Neural progenitor cell (in vitro differentiated cells): Measurements from ENCODE around the gene IGF1. TPM values are rescaled to one million over a fixed set of nuclear protein-coding genes. Genes with fewer than 3 reads are reported as not detected.

Experiments
- DNase-seq: peaks from one replicate; pipeline ENCODE4 v3.0.0-alpha.2; 2016; ENCODE audit warnings: low spot score
- H2AFZ ChIP-seq: fragments of 200-600 bp; sonication (generic); replicated peaks from 2 replicates; pipeline ENCODE4 v1.6.1; 2016; ENCODE audit warnings: antibody characterized with exemption
- H3F3A ChIP-seq: fragments of 200-600 bp; sonication (generic); 2 replicates; pipeline ENCODE4 v1.6.1; 2016; ENCODE audit warnings: antibody characterized with exemption, low read depth
- H3K27ac ChIP-seq: fragments of 200-600 bp; sonication (generic); 2 replicates; pipeline ENCODE4 v1.5.1; 2016; ENCODE audit warnings: mild to moderate bottlenecking
- H3K27me3 ChIP-seq: fragments of 200-600 bp; sonication (generic); 2 replicates; pipeline ENCODE4 v1.6.1; 2016; ENCODE audit warnings: mild to moderate bottlenecking, moderate library complexity
- H3K36me3 ChIP-seq: fragments of 200-600 bp; sonication (generic); 2 replicates; pipeline ENCODE4 v1.5.1; 2016
- H3K4me1 ChIP-seq: fragments of 200-600 bp; sonication (generic); 2 replicates; pipeline ENCODE4 v1.6.1; 2016; ENCODE audit warnings: mixed run types
- H3K4me2 ChIP-seq: fragments of 200-600 bp; sonication (generic); 2 replicates; pipeline ENCODE4 v1.6.1; 2016
- H3K4me3 ChIP-seq: fragments of 200-600 bp; sonication (generic); 2 replicates; pipeline ENCODE4 v1.5.1; 2016
- H3K79me2 ChIP-seq: fragments of 200-600 bp; sonication (generic); 2 replicates; pipeline ENCODE4 v1.6.1; 2016; ENCODE audit warnings: low read depth
- H3K9ac ChIP-seq: fragments of 200-600 bp; sonication (generic); 2 replicates; pipeline ENCODE4 v1.6.1; 2016
- H3K9me3 ChIP-seq: fragments of 200-600 bp; sonication (generic); 2 replicates; pipeline ENCODE4 v1.5.1; 2016; ENCODE audit warnings: low read depth
- H4K20me1 ChIP-seq: fragments of 200-600 bp; sonication (generic); 2 replicates; pipeline ENCODE4 v1.6.1; 2016; ENCODE audit warnings: low read depth
- H3K27ac Mint-ChIP-seq: 3 replicates; pipeline ENCODE4 v1.8.0; 2021; ENCODE audit warnings: mixed read lengths
- H3K27me3 Mint-ChIP-seq: 2 replicates; pipeline ENCODE4 v1.8.0; 2022; ENCODE audit warnings: low read depth, mild to moderate bottlenecking, inconsistent platforms, moderate library complexity, mixed read lengths; ENCODE audit not compliant: insufficient read depth
- H3K36me3 Mint-ChIP-seq: 3 replicates; pipeline ENCODE4 v1.8.0; 2021; ENCODE audit warnings: mixed read lengths
- H3K4me1 Mint-ChIP-seq: 3 replicates; pipeline ENCODE4 v1.8.0; 2021; ENCODE audit warnings: mixed read lengths
- H3K4me3 Mint-ChIP-seq: 3 replicates; pipeline ENCODE4 v1.8.0; 2021; ENCODE audit warnings: mild to moderate bottlenecking, moderate library complexity, mixed read lengths
- H3K9me3 Mint-ChIP-seq: 3 replicates; pipeline ENCODE4 v1.8.0; 2020; ENCODE audit warnings: mixed read lengths
- EZH2 ChIP-seq: fragments of 200-600 bp; sonication (generic); IDR thresholded peaks from 2 replicates; pipeline ENCODE4 v1.6.1; 2017; ENCODE audit warnings: antibody characterized with exemption, mild to moderate bottlenecking, moderate library complexity
- EZH2phosphoT487 ChIP-seq: fragments of 200-600 bp; sonication (generic); IDR thresholded peaks from 2 replicates; pipeline ENCODE4 v1.6.1; 2017; ENCODE audit warnings: antibody characterized with exemption
- total RNA-seq: library from RNA; depleted of rRNA; stranded (reverse); fragments of >200 nt; gene quantifications from 2 replicates; pipeline ENCODE4 v1.2.3, GENCODE V29; 2015; ENCODE audit warnings: low replicate concordance
- TF ChIP-seq, protein P1 (sequence below): fragments of 200-600 bp; sonication (generic); IDR thresholded peaks from 2 replicates; pipeline ENCODE4 v1.5.1; 2017; ENCODE audit warnings: antibody characterized with exemption, mild to moderate bottlenecking

The IGF1 gene
- total RNA-seq, 1 donor from 2014 or later = not detected

DNA sequence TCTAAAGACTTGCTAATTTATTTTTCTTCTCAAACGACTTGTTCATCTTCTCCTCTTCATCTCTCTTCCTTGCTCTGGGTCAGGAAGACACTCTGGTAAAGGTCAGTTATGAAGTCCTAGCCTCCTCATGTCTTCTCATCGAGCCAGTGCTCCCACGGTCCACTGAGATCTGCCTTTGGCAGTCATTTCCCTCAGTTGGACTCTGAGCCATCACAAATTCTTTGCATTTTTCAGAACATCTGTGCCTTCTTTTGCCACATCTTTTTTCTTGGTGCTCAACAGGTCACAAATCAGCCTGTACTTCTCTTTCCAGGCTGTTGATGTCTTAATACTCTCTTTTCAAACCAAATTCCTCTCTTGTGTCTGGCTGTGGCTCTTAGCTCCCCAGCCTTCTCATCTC is 49.7 kb downstream of the IGF1 start:
- H3K9me3 Mint-ChIP-seq = no peaks in the 10 kb centered on the region
- H4K20me1 ChIP-seq = no peaks in the 10 kb centered on the region

DNA sequence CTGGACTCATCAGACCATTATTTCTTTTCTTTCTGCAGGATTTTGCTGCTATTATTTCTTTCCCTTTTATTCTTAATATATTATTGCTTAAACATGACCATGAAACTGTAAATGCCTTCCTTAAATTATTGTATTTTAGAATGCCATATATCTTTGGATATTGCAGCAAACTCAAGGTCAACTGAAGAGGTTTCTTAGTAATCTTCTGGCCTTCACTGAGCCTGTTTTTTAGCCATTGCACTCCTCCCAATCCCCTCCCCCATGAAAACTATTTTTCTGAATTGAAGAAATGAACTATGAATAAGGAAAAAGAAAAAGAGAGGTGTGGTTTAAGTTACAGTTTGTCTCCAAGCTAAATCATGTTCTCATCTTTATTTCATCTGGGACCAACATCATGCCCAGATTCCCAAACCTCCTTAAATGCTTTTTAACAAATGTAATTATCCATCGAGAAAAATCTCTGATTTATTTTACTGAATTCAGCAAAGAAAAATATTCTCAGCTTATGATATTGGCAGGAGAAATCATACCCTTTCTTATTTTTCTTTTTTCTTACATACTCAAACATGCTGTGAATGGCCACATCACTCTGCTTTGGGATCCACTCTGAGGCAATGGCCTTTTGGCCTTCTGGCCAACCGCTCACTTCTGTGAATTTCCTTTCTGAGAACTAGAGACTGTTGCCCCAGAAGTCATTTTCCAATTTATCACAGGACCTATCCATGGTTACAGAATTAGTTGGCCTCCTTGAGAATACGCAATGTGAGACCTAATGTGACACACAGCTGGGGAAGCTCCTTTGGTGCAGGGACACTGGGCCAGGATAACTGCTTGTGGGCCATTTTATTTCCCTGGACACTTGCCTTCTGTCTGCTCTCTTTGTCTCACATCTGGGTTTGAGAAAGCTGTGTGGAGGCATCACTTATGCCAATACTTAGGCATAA is 50.9 kb downstream of the IGF1 start:
- H3K9me3 ChIP-seq = no peaks in the 10 kb centered on the region
- TF ChIP-seq EZH2phosphoT487 = no peak
- TF ChIP-seq, protein P1, sequence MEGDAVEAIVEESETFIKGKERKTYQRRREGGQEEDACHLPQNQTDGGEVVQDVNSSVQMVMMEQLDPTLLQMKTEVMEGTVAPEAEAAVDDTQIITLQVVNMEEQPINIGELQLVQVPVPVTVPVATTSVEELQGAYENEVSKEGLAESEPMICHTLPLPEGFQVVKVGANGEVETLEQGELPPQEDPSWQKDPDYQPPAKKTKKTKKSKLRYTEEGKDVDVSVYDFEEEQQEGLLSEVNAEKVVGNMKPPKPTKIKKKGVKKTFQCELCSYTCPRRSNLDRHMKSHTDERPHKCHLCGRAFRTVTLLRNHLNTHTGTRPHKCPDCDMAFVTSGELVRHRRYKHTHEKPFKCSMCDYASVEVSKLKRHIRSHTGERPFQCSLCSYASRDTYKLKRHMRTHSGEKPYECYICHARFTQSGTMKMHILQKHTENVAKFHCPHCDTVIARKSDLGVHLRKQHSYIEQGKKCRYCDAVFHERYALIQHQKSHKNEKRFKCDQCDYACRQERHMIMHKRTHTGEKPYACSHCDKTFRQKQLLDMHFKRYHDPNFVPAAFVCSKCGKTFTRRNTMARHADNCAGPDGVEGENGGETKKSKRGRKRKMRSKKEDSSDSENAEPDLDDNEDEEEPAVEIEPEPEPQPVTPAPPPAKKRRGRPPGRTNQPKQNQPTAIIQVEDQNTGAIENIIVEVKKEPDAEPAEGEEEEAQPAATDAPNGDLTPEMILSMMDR = no peak
- H3K4me2 ChIP-seq = no peak overlapping the region
- Mint-ChIP-seq H3K4me3 (no peak overlapping the region), H3K27ac (no peak overlapping the region), H3K9me3 (no peaks in the 10 kb centered on the region), H3K27me3 (peaks cover 2% of the 10 kb centered on the region), H3K36me3 (no peaks in the 10 kb centered on the region), H3K4me1 (no peaks in the 10 kb centered on the region)
- H3K27ac ChIP-seq = no peak overlapping the region
- no peaks in the 10 kb centered on the region for H3K36me3 ChIP-seq
- no peaks in the 10 kb centered on the region for H4K20me1 ChIP-seq
- peaks cover 6% of the 10 kb centered on the region for H3K4me1 ChIP-seq
- no peaks in the 10 kb centered on the region for H3F3A ChIP-seq
- H2AFZ ChIP-seq = no peak overlapping the region
- no peak overlapping the region for H3K9ac ChIP-seq
- H3K27me3 ChIP-seq = no peaks in the 10 kb centered on the region
- DNase-seq = no peak
- H3K4me3 ChIP-seq = no peak overlapping the region
- no peaks in the 10 kb centered on the region for H3K79me2 ChIP-seq

More for the DNA sequence above, 49.7 kb downstream of the IGF1 start:
- H3K9ac ChIP-seq = no peak overlapping the region
- Mint-ChIP-seq H3K27ac (no peak overlapping the region), H3K4me1 (no peaks in the 10 kb centered on the region), H3K36me3 (no peaks in the 10 kb centered on the region), H3K27me3 (peaks cover 2% of the 10 kb centered on the region), H3K4me3 (no peak overlapping the region)
- no peaks in the 10 kb centered on the region for H3K79me2 ChIP-seq
- no peaks in the 10 kb centered on the region for H3F3A ChIP-seq
- no peaks in the 10 kb centered on the region for H3K9me3 ChIP-seq
- no peak for DNase-seq
- TF ChIP-seq EZH2 (no peak), EZH2phosphoT487 (no peak)
- TF ChIP-seq, protein P1 = no peak
- no peak overlapping the region for H3K4me3 ChIP-seq
- no peaks in the 10 kb centered on the region for H3K36me3 ChIP-seq
- H3K27ac ChIP-seq = no peak overlapping the region
- H3K27me3 ChIP-seq = no peaks in the 10 kb centered on the region
- H3K4me2 ChIP-seq = no peak overlapping the region
- no peak overlapping the region for H2AFZ ChIP-seq
- peaks cover under 1% of the 10 kb centered on the region for H3K4me1 ChIP-seq

DNA sequence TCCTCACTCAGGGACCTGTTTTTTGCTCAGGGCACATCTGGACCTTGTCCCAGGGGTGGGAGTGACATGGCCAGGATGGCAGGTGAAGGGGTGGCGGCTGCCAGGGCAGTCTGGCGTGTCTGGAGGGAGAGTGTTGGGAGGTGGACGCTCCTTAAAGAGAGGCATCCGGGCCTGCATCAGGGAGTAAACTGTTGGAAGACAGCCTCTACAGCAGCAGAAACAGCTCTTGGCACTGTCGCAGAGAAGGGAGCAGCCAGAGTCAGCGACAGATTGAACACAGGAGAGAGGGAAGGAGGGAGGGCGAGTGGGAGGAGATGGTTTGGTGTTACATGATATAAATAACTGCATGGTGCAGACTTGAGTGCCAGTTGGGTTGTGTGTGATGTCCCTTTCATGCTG is 52.8 kb downstream of the IGF1 start:
- Mint-ChIP-seq H3K4me3 (no peak overlapping the region), H3K27me3 (no peaks in the 10 kb centered on the region), H3K27ac (no peak overlapping the region), H3K36me3 (no peaks in the 10 kb centered on the region), H3K9me3 (no peaks in the 10 kb centered on the region), H3K4me1 (no peaks in the 10 kb centered on the region)
- Histone ChIP-seq H3K79me2 (no peaks in the 10 kb centered on the region), H3K9me3 (no peaks in the 10 kb centered on the region), H3K9ac (no peak overlapping the region), H2AFZ (no peak overlapping the region), H3K4me3 (no peak overlapping the region), H3K4me1 (peaks cover 6% of the 10 kb centered on the region), H3F3A (no peaks in the 10 kb centered on the region), H3K27me3 (no peaks in the 10 kb centered on the region), H3K27ac (no peak overlapping the region), H4K20me1 (no peaks in the 10 kb centered on the region), H3K36me3 (no peaks in the 10 kb centered on the region), H3K4me2 (no peak overlapping the region)
- no peak for DNase-seq
- TF ChIP-seq EZH2 = no peak
- TF ChIP-seq EZH2phosphoT487 = no peak
- TF ChIP-seq, protein P1 = no peak
